ENCODE measurements around the gene PROX2. TPM values are rescaled to one million over a fixed set of nuclear protein-coding genes. Genes with fewer than 3 reads are reported as not detected.

PROX2 gene
- polyA plus RNA-seq, 1 donor (not counting 4 experiments of a cell fraction or from before 2014, with no cell fraction given), result not detected

DNA sequence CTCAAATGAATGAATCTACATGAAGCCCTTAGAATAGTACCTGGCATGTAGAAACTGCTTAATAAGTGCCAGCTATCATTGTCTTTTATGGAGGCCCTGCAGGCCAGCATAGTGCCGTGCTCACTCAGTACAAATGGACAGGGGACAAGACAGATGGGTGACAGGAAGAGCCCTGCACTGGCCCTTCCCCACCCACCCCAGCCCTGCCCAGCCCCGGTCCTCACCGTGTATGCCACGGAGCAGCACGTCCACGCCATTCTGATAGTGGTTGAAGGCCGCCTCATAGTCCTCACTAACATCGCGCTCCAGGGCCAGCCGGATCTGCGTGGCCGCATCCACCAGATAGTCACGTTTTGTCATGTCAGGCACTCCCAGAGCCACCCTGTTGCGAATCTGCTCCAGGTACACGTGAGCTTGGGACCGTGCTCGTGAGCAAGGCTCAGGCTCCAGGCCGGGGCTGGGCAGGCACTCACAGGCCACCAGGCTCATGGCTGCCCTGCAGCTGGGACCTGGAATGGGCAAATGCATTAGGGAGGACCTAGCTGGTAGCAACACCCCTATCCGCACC, 45.2 kb upstream of the PROX2 start:
- Histone ChIP-seq H3K4me2 (ENCODE audit: control insufficient read depth, extremely low read depth, insufficient read depth, low read depth, low read length) (no peak overlapping the region), H3K9me3 (ENCODE audit: control insufficient read depth, low read depth, low read length) (no peaks in the 10 kb centered on the region), H3K27me3 (ENCODE audit: control insufficient read depth, extremely low read depth, insufficient read depth, low read length) (no peaks in the 10 kb centered on the region), H3K9ac (ENCODE audit: control insufficient read depth, extremely low read depth, insufficient read depth, low read length) (no peak overlapping the region), H3K4me1 (ENCODE audit: control insufficient read depth, extremely low read depth, insufficient read depth, low read length) (peaks cover 7% of the 10 kb centered on the region), H3K36me3 (ENCODE audit: control insufficient read depth in 2 of 2, extremely low read depth in 1 of 2, insufficient read depth in 2 of 2, low read length in 2 of 2) (no peaks in the 10 kb centered on the region), H2AFZ (ENCODE audit: control insufficient read depth, low read length) (no peak overlapping the region), H3K4me3 (ENCODE audit: control insufficient read depth in 2 of 3, extremely low read depth in 1 of 3, insufficient read depth in 2 of 3, low read depth in 1 of 3, low read length in 3 of 3) (no peak overlapping the region), H4K20me1 (ENCODE audit: control insufficient read depth, extremely low read depth, insufficient read depth, low read length) (no peaks in the 10 kb centered on the region), H3K9me1 (ENCODE audit: control insufficient read depth, extremely low read depth, insufficient read depth, low read length) (no peaks in the 10 kb centered on the region), H3K27ac (ENCODE audit: control insufficient read depth, insufficient read depth, low read length) (no peak overlapping the region), H3K79me2 (ENCODE audit: control insufficient read depth, insufficient read depth, low read length) (no peaks in the 10 kb centered on the region)
- FAIRE-seq (no peak), DNase-seq (ENCODE audit: low read depth, low spot score) (no peak)
- dilution Hi-C loops (cut with MboI; ENCODE audit: extremely low pct_ligation_motif_present, low sequenced_read_pairs), result no loop called here
- TF ChIP-seq, protein P1, sequence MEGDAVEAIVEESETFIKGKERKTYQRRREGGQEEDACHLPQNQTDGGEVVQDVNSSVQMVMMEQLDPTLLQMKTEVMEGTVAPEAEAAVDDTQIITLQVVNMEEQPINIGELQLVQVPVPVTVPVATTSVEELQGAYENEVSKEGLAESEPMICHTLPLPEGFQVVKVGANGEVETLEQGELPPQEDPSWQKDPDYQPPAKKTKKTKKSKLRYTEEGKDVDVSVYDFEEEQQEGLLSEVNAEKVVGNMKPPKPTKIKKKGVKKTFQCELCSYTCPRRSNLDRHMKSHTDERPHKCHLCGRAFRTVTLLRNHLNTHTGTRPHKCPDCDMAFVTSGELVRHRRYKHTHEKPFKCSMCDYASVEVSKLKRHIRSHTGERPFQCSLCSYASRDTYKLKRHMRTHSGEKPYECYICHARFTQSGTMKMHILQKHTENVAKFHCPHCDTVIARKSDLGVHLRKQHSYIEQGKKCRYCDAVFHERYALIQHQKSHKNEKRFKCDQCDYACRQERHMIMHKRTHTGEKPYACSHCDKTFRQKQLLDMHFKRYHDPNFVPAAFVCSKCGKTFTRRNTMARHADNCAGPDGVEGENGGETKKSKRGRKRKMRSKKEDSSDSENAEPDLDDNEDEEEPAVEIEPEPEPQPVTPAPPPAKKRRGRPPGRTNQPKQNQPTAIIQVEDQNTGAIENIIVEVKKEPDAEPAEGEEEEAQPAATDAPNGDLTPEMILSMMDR (optimal IDR thresholded peaks at IDR 0.05 in 1 of 3, IDR thresholded peaks at IDR 0.05 in 1 of 3, conservative IDR thresholded peaks at IDR 0.05 in 1 of 3; ENCODE audit: extremely low read depth in 1 of 3, insufficient read depth in 2 of 3, low read length in 3 of 3), result no peak
- TF ChIP-seq EZH2 (IDR thresholded peaks at IDR 0.05; ENCODE audit: low read length), result no peak

DNA sequence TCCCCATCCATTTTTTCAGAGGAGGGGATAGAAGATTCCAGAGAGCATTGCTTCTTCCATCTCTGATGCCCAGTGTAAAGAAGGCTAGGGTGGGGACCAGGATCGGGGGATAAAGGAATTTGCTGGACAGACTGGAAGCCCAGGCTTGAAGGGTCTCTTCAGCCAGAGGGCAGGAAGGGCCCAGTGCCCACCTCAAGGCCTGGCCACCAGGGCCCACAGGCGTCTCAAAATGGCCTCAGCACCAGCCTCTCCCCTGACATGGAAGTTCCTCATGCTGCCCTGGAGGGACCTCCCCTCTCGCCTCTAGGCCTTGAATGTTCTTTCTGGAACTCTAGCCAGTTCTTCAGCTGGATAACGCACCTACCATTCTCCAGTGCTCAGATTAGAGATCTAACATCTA, 44.3 kb upstream of the PROX2 start:
- Histone ChIP-seq H3K9me3 (ENCODE audit: control insufficient read depth, low read depth, low read length) (no peaks in the 10 kb centered on the region), H3K79me2 (ENCODE audit: control insufficient read depth, insufficient read depth, low read length) (no peaks in the 10 kb centered on the region), H2AFZ (ENCODE audit: control insufficient read depth, low read length) (no peak overlapping the region), H3K4me2 (ENCODE audit: control insufficient read depth, extremely low read depth, insufficient read depth, low read depth, low read length) (no peak overlapping the region), H3K9ac (ENCODE audit: control insufficient read depth, extremely low read depth, insufficient read depth, low read length) (no peak overlapping the region), H3K4me1 (ENCODE audit: control insufficient read depth, extremely low read depth, insufficient read depth, low read length) (peaks cover 7% of the 10 kb centered on the region), H4K20me1 (ENCODE audit: control insufficient read depth, extremely low read depth, insufficient read depth, low read length) (no peaks in the 10 kb centered on the region), H3K27ac (ENCODE audit: control insufficient read depth, insufficient read depth, low read length) (no peak overlapping the region), H3K36me3 (ENCODE audit: control insufficient read depth in 2 of 2, extremely low read depth in 1 of 2, insufficient read depth in 2 of 2, low read length in 2 of 2) (no peaks in the 10 kb centered on the region), H3K9me1 (ENCODE audit: control insufficient read depth, extremely low read depth, insufficient read depth, low read length) (no peaks in the 10 kb centered on the region), H3K4me3 (ENCODE audit: control insufficient read depth in 2 of 3, extremely low read depth in 1 of 3, insufficient read depth in 2 of 3, low read depth in 1 of 3, low read length in 3 of 3) (no peak overlapping the region), H3K27me3 (ENCODE audit: control insufficient read depth, extremely low read depth, insufficient read depth, low read length) (no peaks in the 10 kb centered on the region)
- FAIRE-seq (no peak), DNase-seq (ENCODE audit: low read depth, low spot score) (no peak)
- dilution Hi-C loops (cut with MboI; ENCODE audit: extremely low pct_ligation_motif_present, low sequenced_read_pairs), result no loop called here
- TF ChIP-seq EZH2 (IDR thresholded peaks at IDR 0.05; ENCODE audit: low read length), result no peak
